DOHH2 (cell line): Measurements from ENCODE around the gene KLKB1.

Experiments
- EZH2phosphoT487 ChIP-seq: fragments of 200-600 bp; sonication (generic); IDR thresholded peaks from 2 replicates; pipeline ENCODE4 v1.6.1; 2017; ENCODE audit warnings: borderline replicate concordance, mild to moderate bottlenecking, antibody characterized with exemption, low read length, moderate library complexity, mixed read lengths
- TF ChIP-seq, protein P1 (sequence below): fragments of 200-600 bp; sonication (generic); IDR thresholded peaks from one replicate; pipeline ENCODE4 v1.5.1; 2014; ENCODE audit warnings: antibody characterized with exemption, mild to moderate bottlenecking, low read depth, low read length; ENCODE audit not compliant: poor library complexity, severe bottlenecking

DNA sequence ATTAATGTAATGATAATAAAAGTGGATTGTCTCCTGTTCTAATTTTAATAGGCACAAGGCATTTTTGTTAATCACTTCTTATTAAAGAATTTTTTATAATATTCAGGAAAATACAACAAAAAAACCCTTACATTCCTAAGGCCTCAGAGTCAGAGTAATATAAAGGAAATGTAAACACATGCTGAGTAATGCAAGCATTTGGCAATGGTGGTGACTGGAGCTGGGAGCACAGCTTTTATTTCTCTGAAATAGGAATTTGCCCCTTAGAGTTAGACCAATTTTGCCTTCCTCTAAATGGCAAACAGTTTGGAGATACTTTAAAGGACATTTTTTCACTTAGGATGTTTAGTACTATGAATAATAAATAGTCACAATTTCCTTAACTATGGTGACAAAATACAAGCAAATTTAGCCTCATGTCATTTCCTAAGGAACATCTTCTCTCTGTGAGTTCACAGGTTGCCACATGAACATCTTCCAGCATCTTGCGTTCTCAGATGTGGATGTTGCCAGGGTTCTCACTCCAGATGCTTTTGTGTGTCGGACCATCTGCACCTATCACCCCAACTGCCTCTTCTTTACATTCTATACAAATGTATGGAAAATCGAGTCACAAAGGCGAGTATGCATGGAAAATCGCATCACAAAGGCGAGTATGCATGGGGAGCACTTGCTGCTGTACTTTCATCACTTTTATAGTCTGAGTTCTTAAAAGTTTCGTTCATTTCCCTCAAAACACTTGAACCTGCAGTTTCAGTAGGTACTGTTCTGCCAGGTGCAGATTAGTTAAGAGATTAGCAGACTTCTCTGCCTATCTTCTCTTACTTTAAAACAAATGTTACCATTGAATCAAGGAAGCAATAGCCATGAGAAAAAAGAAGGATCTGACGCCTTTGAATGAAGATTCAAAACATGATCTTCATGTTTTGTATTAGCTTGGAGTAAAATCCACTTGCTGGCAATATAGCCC lies 22.8 kb downstream of the KLKB1 start:
- TF ChIP-seq, protein P1, sequence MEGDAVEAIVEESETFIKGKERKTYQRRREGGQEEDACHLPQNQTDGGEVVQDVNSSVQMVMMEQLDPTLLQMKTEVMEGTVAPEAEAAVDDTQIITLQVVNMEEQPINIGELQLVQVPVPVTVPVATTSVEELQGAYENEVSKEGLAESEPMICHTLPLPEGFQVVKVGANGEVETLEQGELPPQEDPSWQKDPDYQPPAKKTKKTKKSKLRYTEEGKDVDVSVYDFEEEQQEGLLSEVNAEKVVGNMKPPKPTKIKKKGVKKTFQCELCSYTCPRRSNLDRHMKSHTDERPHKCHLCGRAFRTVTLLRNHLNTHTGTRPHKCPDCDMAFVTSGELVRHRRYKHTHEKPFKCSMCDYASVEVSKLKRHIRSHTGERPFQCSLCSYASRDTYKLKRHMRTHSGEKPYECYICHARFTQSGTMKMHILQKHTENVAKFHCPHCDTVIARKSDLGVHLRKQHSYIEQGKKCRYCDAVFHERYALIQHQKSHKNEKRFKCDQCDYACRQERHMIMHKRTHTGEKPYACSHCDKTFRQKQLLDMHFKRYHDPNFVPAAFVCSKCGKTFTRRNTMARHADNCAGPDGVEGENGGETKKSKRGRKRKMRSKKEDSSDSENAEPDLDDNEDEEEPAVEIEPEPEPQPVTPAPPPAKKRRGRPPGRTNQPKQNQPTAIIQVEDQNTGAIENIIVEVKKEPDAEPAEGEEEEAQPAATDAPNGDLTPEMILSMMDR: no peak
- no peak for TF ChIP-seq EZH2phosphoT487
